HepG2 (cell line): ENCODE data around the gene UNC5B. TPM values are rescaled to one million over a fixed set of nuclear protein-coding genes. Genes with fewer than 3 reads are reported as not detected.

Experiments used
- ATAC-seq: fragments of 200-7000 bp; cut with Tn5 transposase; 3 replicates; pipeline ENCODE4 v1.9.1; 2020; ENCODE audit warnings: mild to moderate bottlenecking, moderate library complexity
- BruUV-seq: library from RNA; stranded (reverse); fragments of 400-500 nt; replicated peaks from 2 replicates; lab custom pipeline; 2021; lab: Mats Ljungman, UMichigan
- CTCF ChIA-PET: fragments of 300-600 bp; formaldehyde crosslinking; extraction: SDS; loops from one replicate; lab custom pipeline; 2021; ENCODE audit warnings: low total read pairs, inconsistent platforms, low intra/inter-chr PET ratio; lab: Yijun Ruan, JAX
- POLR2A ChIA-PET: fragments of 350-600 bp; sonication (Branson Sonifier 250); formaldehyde crosslinking; loops from one replicate; lab custom pipeline; 2020; ENCODE audit warnings: antibody characterized with exemption, inconsistent platforms; lab: Yijun Ruan, JAX
- DNase-seq: peaks from one replicate; pipeline ENCODE4 v3.0.0-alpha.2; 2015; ENCODE audit warnings: low spot score
- FAIRE-seq: peaks from 3 replicates; lab custom pipeline; 2011; peaks lifted over from hg19 to GRCh38; lab: Jason Lieb, UNC
- H2AFZ ChIP-seq: one replicate; pipeline ENCODE4 v1.6.1; 2011; ENCODE audit warnings: low read length, inconsistent platforms
- H3K27ac ChIP-seq: fragments of 300-600 bp; 3 replicates; pipeline ENCODE4 v1.8.0; 2011; ENCODE audit warnings: mixed run types, mild to moderate bottlenecking, mixed read lengths, low read length, inconsistent platforms; ENCODE audit not compliant: insufficient read depth; ENCODE audit errors: extremely low read length
- H3K27me3 ChIP-seq, 2 experiments: fragments of 200-600 bp in 1 of 2; 2 replicates in 1 of 2; 3 replicates in 1 of 2; pipeline versions ENCODE4 v1.6.0 to v1.8.0; 2011; ENCODE audit warnings: low read length in 2 of 2, mild to moderate bottlenecking in 2 of 2, moderate library complexity in 2 of 2, inconsistent platforms in 1 of 2; ENCODE audit not compliant: insufficient read depth in 2 of 2, control insufficient read depth in 1 of 2
- H3K36me3 ChIP-seq, 2 experiments: fragments of 200-600 bp in 1 of 2; replicated peaks in 1 of 2; 2 replicates in 1 of 2; 3 replicates in 1 of 2; pipeline versions ENCODE4 v1.5.1 to v1.8.0; 2011; ENCODE audit warnings: low read length in 2 of 2, inconsistent platforms in 1 of 2; ENCODE audit not compliant: insufficient read depth in 2 of 2, control insufficient read depth in 1 of 2
- H3K4me1 ChIP-seq: 2 replicates; pipeline ENCODE4 v1.5.1; 2012; ENCODE audit warnings: low read length, inconsistent platforms; ENCODE audit not compliant: insufficient read depth
- H3K4me2 ChIP-seq: 2 replicates; pipeline ENCODE4 v1.6.0; 2011; ENCODE audit warnings: low read depth, low read length, inconsistent platforms
- H3K4me3 ChIP-seq, 3 experiments: fragments of 200-600 bp in 1 of 3; sonication (generic), shearing (Covaris generic) in 1 of 3; replicated peaks in 1 of 3; 2 replicates each; pipeline ENCODE4 v1.5.1; 2011 to 2016; ENCODE audit warnings: low read length in 3 of 3, inconsistent platforms in 2 of 3, low read depth in 2 of 3, mild to moderate bottlenecking in 2 of 3, control low read depth in 1 of 3, mixed read lengths in 1 of 3; ENCODE audit not compliant: insufficient read depth in 1 of 3
- H3K79me2 ChIP-seq: one replicate; pipeline ENCODE4 v1.6.1; 2011; ENCODE audit warnings: low read length, inconsistent platforms; ENCODE audit not compliant: insufficient read depth
- H3K9ac ChIP-seq: 2 replicates; pipeline ENCODE4 v1.6.0; 2011; ENCODE audit warnings: mild to moderate bottlenecking, low read depth, low read length, inconsistent platforms; ENCODE audit not compliant: insufficient read depth
- H3K9me3 ChIP-seq: 2 replicates; pipeline ENCODE4 v1.5.1; 2012; ENCODE audit warnings: mild to moderate bottlenecking, low read length
- H4K20me1 ChIP-seq: 2 replicates; pipeline ENCODE4 v1.6.0; 2011; ENCODE audit warnings: inconsistent platforms, mild to moderate bottlenecking, low read length, moderate library complexity; ENCODE audit not compliant: insufficient read depth
- IKZF5 ChIP-seq: IDR thresholded peaks from 2 replicates; pipeline ENCODE4 v1.6.1; 2018; ENCODE audit warnings: missing genetic modification reagents, mild to moderate bottlenecking, missing compliant biosample characterization
- ZNF768 ChIP-seq: sonication (generic); formaldehyde crosslinking; IDR thresholded peaks from 2 replicates; pipeline ENCODE4 v1.4.0; 2020; ENCODE audit warnings: missing genetic modification reagents
- WGBS: methylation state at CpG from one replicate; pipeline ENCODE4 v1.1.6; 2017; ENCODE audit warnings: low lambda C conversion rate; 5-methylcytosine and 5-hydroxymethylcytosine counted together
- in situ Hi-C: cut with HindIII; loops from 2 replicates; pipeline ENCODE4 v1.10.0; 2017; ENCODE audit warnings: low pct_unique_long_range_greater_than_20kb; ENCODE audit not compliant: extremely low pct_ligation_motif_present
- intact Hi-C: fragments of 100-400 bp; cut with micrococcal nuclease; formaldehyde crosslinking; loops from one replicate; pipeline ENCODE4 v1.10.0; 2022; ENCODE audit not compliant: unreplicated experiment
- polyA plus RNA-seq, 8 experiments: library from polyadenylated mRNA; depleted of rRNA in 3 of 8; stranded (reverse) in 7 of 8; unstranded in 1 of 8; fragments of >200 nt; fragmentation: Illumina TruSeq in 4 of 8; extraction: Trizol in 4 of 8; gene quantifications; 2 replicates each; pipeline versions ENCODE4 v1.2.1 to v1.2.3, GENCODE V29; 2011 to 2016; ENCODE audit warnings: low read depth in 4 of 8, missing spikeins in 1 of 8, mixed read lengths in 1 of 8; ENCODE audit not compliant: insufficient read depth in 1 of 8
- total RNA-seq, 5 experiments: library from RNA; depleted of rRNA; stranded (reverse); fragments of >200 nt; fragmentation: Illumina TruSeq; extraction: Trizol; gene quantifications; 2 replicates each; pipeline ENCODE4 v1.2.3, GENCODE V29; 2016; ENCODE audit warnings: low read depth in 1 of 5
- TF ChIP-seq, protein P1 (sequence below): sonication (generic); formaldehyde crosslinking; IDR thresholded peaks from 2 replicates; pipeline ENCODE4 v1.5.1; 2020; ENCODE audit warnings: missing genetic modification reagents, mild to moderate bottlenecking, borderline replicate concordance

UNC5B gene
- total and polyA plus RNA-seq, 2 of the 13 experiments (the other 11 are each of a cell fraction or from before 2014, with no cell fraction given) = 0.07 TPM

DNA sequence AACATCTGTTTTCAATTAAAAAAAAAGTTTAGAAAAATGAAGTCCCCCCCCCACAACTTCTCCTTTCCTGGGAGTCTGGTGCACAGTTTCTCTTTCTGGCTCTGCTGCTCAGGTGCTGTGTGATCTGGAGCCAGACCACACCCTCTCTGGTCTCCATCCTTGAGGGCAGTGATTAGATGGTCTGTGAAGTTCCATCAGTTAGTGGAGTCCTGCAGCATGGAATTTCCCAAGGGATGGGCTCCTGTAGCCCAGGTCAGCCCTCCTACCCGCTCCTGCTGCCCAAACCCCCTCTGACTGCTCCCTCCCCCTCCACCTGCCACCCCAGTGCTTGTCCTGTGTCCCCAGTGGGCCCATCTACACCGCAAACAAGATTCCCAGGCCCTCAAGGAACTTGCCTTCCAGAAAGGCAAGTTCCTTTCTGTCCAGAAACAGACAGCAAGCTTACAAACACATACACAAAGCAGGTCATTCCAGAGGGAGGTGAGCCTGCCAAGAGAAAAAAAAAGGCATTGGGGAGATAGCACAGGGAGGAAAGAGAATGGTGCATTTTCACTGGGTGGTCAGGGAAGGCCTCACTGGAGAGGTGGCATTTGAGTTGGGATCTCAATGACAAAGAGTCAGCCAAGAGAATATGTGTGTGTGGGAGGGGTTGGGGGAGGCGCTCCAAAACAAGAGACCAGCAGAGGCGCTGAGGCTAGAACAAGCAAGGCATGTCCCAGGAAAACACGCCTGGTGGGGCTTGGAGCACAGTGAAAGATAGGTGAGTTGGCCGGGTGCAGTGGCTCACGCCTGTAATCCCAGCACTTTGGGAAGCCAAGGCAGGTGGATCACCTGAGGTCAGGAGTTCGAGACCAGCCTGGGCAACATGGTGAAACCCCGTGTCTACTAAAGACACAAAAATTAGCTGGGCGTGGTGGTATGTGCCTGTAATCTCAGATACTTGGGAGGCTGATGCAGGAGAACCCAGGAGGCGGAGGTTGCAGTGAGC lies 57.2 kb downstream of the UNC5B start:
- TF ChIP-seq ZNF768 (CRISPR knock-in tag) (peak; percentile 61), IKZF5 (CRISPR knock-in tag) (no peak)
- TF ChIP-seq, protein P1, sequence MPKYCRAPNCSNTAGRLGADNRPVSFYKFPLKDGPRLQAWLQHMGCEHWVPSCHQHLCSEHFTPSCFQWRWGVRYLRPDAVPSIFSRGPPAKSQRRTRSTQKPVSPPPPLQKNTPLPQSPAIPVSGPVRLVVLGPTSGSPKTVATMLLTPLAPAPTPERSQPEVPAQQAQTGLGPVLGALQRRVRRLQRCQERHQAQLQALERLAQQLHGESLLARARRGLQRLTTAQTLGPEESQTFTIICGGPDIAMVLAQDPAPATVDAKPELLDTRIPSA (CRISPR knock-in tag) = no peak
- Histone ChIP-seq H3K4me2 (no peak overlapping the region), H3K4me3 (no peak overlapping the region), H3K27ac (no peak overlapping the region), H3K27me3 (peaks cover 3% of the 10 kb centered on the region in 2 experiments; a peak in 2 of 5 replicates), H2AFZ (no peak overlapping the region), H3K36me3 (no peaks in the 10 kb centered on the region), H3K79me2 (no peaks in the 10 kb centered on the region), H3K4me1 (peaks cover 13% of the 10 kb centered on the region), H3K9me3 (no peaks in the 10 kb centered on the region), H3K9ac (no peak overlapping the region), H4K20me1 (no peaks in the 10 kb centered on the region)
- FAIRE-seq (no peak), DNase-seq (no peak), ATAC-seq (no peak)
- intact Hi-C loops (no loop called here), in situ Hi-C loops (no loop called here)
- BruUV-seq = no TSS peak
- 25% methylated on average over 11 of the region's 11 CpGs for whole genome bisulfite sequencing
- ChIA-PET POLR2A (no interaction called here), CTCF (interaction anchor here (1.1 to 1.3 kb wide), 2 partner anchors 15 to 344 kb away, joined by 4 to 5 read pairs; no protein-coding TSS in a partner anchor)
